Breast epithelium (tissue), 4 donors: ENCODE results near the gene TNNI2. TPM values are rescaled to one million over a fixed set of nuclear protein-coding genes. Genes with fewer than 3 reads are reported as not detected.

Experiments used
- DNase-seq, 2 donors: peaks; one replicate each; pipeline ENCODE4 v3.0.0-alpha.2; 2019; ENCODE audit warnings: low spot score in 2 of 2
- H3K27ac ChIP-seq, 2 donors: fragments of 200-600 bp; sonication (generic) in 1 of 2; one replicate each; pipeline ENCODE4 v1.5.1; 2016 to 2019; ENCODE audit warnings: mild to moderate bottlenecking in 1 of 2
- H3K27me3 ChIP-seq, 2 donors: fragments of 200-600 bp; sonication (generic) in 1 of 2; one replicate each; pipeline versions ENCODE4 v1.5.1 to v1.6.0; 2017 to 2019; ENCODE audit warnings: control low read depth in 1 of 2, mild to moderate bottlenecking in 1 of 2
- H3K36me3 ChIP-seq: fragments of 200-600 bp; one replicate; pipeline ENCODE4 v1.5.1; 2019
- H3K4me1 ChIP-seq, 2 donors: fragments of 200-600 bp; sonication (generic); one replicate each; pipeline ENCODE4 v1.5.1; 2016 to 2019; ENCODE audit warnings: control low read depth in 1 of 2
- H3K4me3 ChIP-seq, 3 donors: fragments of 200-600 bp; sonication (generic); 1 replicate in 2 of 3; 2 replicates in 1 of 3; pipeline ENCODE4 v1.5.1; 2016 to 2019; ENCODE audit warnings: mild to moderate bottlenecking in 3 of 3, moderate library complexity in 2 of 3
- H3K9me3 ChIP-seq, 2 donors: fragments of 200-600 bp; sonication (generic) in 1 of 2; one replicate each; pipeline ENCODE4 v1.5.1; 2016 to 2019; ENCODE audit warnings: control low read depth in 1 of 2
- POLR2A ChIP-seq: fragments of 450-650 bp; IDR thresholded peaks from one replicate; pipeline ENCODE4 v1.6.1; 2016; ENCODE audit warnings: antibody characterized with exemption, mild to moderate bottlenecking, moderate library complexity
- POLR2AphosphoS5 ChIP-seq, 3 donors: sonication (generic); formaldehyde crosslinking; IDR thresholded peaks; one replicate each; pipeline ENCODE4 v1.6.1; 2017; ENCODE audit warnings: antibody characterized with exemption in 3 of 3
- intact Hi-C: fragments of 100-400 bp; cut with DNase I; formaldehyde crosslinking; loops from one replicate; pipeline ENCODE4 v1.15.1; 2023; ENCODE audit warnings: low total_unique reads
- total RNA-seq, 3 donors: library from RNA; depleted of rRNA; stranded (reverse); fragments of >200 nt; gene quantifications; one replicate each; pipeline ENCODE4 v1.1.0, GENCODE V29; 2016
- TF ChIP-seq, protein P1 (sequence below), 3 donors: fragments of 450-650 bp; IDR thresholded peaks; one replicate each; pipeline ENCODE4 v1.5.1; 2016 to 2017; ENCODE audit warnings: antibody characterized with exemption in 3 of 3, mild to moderate bottlenecking in 3 of 3, moderate library complexity in 3 of 3

TNNI2 gene
- total RNA-seq, 3 donors from 2014 or later = 1.6 to 5.6 TPM; not detected in 1

DNA sequence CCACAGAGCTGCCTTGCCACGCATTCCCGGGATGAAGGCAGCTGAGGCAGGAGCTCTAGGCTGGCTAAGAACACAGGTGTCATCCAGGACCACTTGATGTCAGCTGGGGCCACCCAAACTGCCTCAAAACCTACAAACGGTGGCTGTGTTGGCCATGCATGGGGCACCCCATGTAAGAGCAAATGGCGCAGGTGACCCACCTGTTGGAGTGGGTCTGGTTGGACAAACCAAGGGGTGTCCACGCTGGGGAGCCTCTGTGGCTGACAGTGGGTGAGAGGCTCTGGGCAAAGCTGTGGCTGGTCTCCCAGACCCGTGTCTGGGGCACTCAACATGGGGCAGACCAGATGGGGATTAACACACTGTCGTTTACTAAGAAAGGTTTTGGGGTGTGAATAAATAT lies 23.0 kb upstream of the TNNI2 start:
- TF ChIP-seq POLR2A (no peak), POLR2AphosphoS5 (IDR thresholded peaks at IDR 0.05) (no peak)
- TF ChIP-seq, protein P1, sequence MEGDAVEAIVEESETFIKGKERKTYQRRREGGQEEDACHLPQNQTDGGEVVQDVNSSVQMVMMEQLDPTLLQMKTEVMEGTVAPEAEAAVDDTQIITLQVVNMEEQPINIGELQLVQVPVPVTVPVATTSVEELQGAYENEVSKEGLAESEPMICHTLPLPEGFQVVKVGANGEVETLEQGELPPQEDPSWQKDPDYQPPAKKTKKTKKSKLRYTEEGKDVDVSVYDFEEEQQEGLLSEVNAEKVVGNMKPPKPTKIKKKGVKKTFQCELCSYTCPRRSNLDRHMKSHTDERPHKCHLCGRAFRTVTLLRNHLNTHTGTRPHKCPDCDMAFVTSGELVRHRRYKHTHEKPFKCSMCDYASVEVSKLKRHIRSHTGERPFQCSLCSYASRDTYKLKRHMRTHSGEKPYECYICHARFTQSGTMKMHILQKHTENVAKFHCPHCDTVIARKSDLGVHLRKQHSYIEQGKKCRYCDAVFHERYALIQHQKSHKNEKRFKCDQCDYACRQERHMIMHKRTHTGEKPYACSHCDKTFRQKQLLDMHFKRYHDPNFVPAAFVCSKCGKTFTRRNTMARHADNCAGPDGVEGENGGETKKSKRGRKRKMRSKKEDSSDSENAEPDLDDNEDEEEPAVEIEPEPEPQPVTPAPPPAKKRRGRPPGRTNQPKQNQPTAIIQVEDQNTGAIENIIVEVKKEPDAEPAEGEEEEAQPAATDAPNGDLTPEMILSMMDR (IDR thresholded peaks at IDR 0.05) = no peak
- no peak for DNase-seq
- intact Hi-C loops = no loop called here

DNA sequence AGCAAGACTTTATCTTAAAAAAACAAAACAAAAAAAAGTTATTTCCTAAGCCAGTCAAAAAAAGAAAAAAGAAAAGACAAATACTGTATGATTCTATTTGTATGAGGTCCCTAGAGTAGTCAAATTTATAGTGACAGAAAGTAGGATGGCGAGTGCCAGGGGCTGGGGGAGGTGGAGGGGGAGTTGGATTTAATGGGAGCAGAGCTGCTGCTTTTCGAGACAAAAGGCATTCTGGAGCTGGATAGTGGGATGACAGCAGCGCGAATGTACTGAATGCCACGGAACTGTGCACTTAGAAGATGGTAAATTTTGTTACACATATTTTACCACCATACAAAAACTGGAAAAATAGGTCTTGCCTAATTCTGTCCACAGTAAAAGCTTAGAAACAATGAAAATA lies 21.8 kb upstream of the TNNI2 start:
- Histone ChIP-seq H3K36me3 (no peaks in the 10 kb centered on the region), H3K4me1 (no peaks in the 10 kb centered on the region), H3K4me3 (no peak overlapping the region), H3K9me3 (peaks cover 3 to 14% of the 10 kb centered on the region in 2 donors), H3K27ac (no peak overlapping the region), H3K27me3 (no peaks in the 10 kb centered on the region)
- no peak for TF ChIP-seq POLR2A
- no peak for TF ChIP-seq POLR2AphosphoS5 (IDR thresholded peaks at IDR 0.05)
- TF ChIP-seq, protein P1 (IDR thresholded peaks at IDR 0.05) = no peak
- intact Hi-C loops = no loop called here
- DNase-seq = no peak

More for the DNA sequence above, 23.0 kb upstream of the TNNI2 start:
- H3K27ac ChIP-seq = no peak overlapping the region
- H3K9me3 ChIP-seq = peaks cover 3 to 14% of the 10 kb centered on the region in 2 donors
- H3K36me3 ChIP-seq = no peaks in the 10 kb centered on the region
- H3K4me3 ChIP-seq = no peak overlapping the region
- H3K4me1 ChIP-seq = no peaks in the 10 kb centered on the region
- H3K27me3 ChIP-seq = no peaks in the 10 kb centered on the region

DNA sequence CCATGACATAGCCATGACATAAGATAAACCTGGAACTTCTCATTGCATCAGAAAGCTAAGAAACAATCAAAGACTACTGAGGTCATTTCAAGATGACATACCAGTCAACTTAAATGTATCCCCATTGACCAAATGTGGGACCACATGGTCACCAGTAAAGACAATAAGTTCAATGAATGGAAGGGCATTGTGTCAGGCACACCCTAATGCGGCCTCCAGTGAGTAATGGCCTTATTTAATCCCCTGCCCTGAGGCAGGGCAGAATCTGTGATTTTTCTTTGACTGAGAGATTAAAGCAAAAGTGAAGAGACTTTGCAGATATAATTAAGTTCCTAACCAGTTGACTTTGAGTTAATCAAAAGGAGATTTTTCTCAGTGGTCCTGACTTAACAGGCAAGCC lies 21.3 kb upstream of the TNNI2 start:
- peaks cover 3 to 14% of the 10 kb centered on the region in 2 donors for H3K9me3 ChIP-seq
- H3K27me3 ChIP-seq = no peaks in the 10 kb centered on the region
- no peak overlapping the region for H3K4me3 ChIP-seq
- H3K27ac ChIP-seq = no peak overlapping the region
- no peaks in the 10 kb centered on the region for H3K4me1 ChIP-seq
- intact Hi-C loops = no loop called here
- no peak for DNase-seq
- no peaks in the 10 kb centered on the region for H3K36me3 ChIP-seq
- TF ChIP-seq, protein P1 (IDR thresholded peaks at IDR 0.05) = no peak
- no peak for TF ChIP-seq POLR2A
- TF ChIP-seq POLR2AphosphoS5 (IDR thresholded peaks at IDR 0.05) = no peak

DNA sequence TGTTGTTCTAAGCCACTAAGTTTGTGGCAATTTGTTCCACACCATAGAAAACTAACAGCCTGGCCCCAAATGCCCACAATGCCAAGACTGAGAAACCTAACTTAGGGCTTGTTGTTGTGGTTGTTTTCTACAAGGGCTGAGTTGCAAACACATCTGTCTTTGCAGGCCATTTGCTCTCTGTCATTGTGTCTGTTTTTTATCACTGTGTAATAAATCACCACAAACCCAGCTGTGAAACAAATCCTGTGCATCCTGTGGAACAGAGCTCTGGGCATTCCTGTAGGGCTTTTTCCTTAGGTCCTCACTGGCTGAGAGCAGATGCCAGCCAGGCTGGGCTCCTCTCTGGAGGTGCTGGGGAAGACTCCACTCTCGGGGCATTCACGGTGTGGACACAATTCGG lies 19.7 kb upstream of the TNNI2 start:
- Histone ChIP-seq H3K9me3 (peaks cover 3 to 14% of the 10 kb centered on the region in 2 donors), H3K27ac (no peak overlapping the region), H3K27me3 (no peaks in the 10 kb centered on the region), H3K4me3 (no peak overlapping the region), H3K36me3 (no peaks in the 10 kb centered on the region), H3K4me1 (no peaks in the 10 kb centered on the region)
- TF ChIP-seq, protein P1 (IDR thresholded peaks at IDR 0.05) = no peak
- TF ChIP-seq POLR2A (no peak), POLR2AphosphoS5 (IDR thresholded peaks at IDR 0.05) (no peak)
- intact Hi-C loops = no loop called here
- DNase-seq = no peak

DNA sequence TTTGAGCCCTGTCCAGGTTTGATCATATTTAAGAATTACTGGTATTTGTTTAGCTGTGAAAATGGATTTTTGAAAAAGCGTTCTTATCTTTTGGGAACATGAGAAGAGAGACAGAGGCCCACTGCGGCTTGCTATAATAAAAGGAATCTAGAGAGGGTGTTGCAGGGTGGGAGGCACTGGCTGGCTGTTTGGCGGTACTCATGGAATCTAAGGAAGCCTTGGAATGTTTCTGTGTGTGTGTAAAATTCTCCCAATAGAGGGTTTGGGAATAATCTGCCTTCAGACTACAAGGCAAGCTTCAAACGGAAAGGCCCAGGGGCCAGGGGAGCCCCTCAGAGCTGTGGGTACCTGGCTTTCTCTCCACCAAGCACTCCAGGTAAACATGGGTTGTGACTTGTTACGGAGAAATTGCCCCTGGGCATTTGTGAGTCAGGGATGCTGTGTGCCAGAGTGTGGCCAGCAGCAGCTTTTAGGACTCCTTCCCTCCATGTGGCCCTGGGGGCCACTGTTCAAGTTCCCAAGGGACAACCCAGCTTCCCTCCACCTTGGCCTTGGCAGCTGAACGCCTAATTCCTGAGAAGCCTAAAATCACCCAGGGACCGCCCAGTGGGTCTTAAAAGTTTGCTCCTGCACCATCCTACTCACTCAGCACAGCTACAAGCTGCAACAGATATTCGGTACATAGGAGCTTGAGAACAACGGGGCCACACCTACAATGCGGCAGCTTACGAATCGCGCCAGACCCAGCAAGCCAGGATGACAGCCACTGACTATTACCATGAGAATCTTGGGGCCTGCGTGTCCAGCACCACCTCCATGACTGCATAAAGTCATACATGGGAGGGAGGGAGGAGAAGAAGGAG lies 18.1 kb upstream of the TNNI2 start:
- H3K27me3 ChIP-seq = no peaks in the 10 kb centered on the region
- H3K4me3 ChIP-seq = no peak overlapping the region
- H3K27ac ChIP-seq = peak overlapping the region; percentile 8 to 31
- intact Hi-C loops = no loop called here
- peak in 1 of 2 donors; percentile 46 for DNase-seq
- TF ChIP-seq POLR2AphosphoS5 (IDR thresholded peaks at IDR 0.05) (no peak), POLR2A (no peak)
- TF ChIP-seq, protein P1 (IDR thresholded peaks at IDR 0.05) = no peak
- no peaks in the 10 kb centered on the region for H3K4me1 ChIP-seq
- no peaks in the 10 kb centered on the region for H3K36me3 ChIP-seq
- H3K9me3 ChIP-seq = peaks cover 3 to 14% of the 10 kb centered on the region in 2 donors
